VCaP (cell line): ENCODE results near the gene ERRFI1.

ENCODE experiments used
- H3K27ac ChIP-seq: fragments of 450-650 bp; 2 replicates; pipeline ENCODE4 v1.5.1; 2017
- TF ChIP-seq, protein P1 (sequence below): fragments of 450-650 bp; conservative IDR thresholded peaks from 2 replicates; pipeline ENCODE4 v1.5.1; 2017; ENCODE audit warnings: mild to moderate bottlenecking, moderate library complexity

Gene ERRFI1

DNA sequence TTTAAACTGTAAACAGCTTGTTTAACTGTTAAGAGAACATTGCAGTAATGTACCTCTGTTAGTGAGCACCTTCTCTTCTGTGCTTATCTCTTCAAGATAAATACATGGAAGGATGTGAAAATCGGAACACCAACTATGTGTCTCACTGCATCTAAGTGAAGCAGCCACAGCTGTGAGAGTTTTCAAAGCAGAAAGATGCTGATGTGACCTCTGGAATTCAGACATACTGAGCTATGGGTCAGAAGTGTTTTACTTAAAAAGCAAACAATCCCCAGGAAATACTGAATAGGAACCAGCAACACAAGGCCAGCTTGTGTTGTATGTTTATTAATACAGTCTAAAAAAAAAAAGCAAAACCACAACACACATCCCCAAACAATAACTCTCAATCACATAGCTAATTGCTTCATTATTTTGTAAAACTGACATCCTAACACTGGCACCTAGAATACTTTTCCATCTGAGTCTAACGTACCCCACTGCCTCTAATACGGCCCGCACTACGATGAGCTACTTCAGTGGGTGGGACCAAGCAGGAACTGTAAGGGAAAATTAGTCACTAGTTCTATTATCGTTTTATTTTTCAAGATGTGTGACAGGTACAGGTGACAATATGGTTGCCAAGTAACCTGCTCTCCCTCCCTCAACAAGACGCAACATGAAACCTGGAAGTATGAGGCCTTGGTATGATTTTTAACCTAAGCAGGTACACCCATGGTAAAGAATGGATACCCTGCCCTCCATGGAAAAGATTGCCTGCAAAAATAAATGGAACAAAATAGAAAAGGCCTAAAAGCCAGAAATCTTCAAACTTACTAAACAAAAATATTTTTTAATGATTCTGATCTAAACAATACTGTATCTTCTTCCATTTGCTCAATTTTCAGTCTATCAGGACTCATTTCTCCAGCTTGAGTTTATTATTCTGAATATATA, 13.9 kb downstream of the ERRFI1 start:
- TF ChIP-seq, protein P1, sequence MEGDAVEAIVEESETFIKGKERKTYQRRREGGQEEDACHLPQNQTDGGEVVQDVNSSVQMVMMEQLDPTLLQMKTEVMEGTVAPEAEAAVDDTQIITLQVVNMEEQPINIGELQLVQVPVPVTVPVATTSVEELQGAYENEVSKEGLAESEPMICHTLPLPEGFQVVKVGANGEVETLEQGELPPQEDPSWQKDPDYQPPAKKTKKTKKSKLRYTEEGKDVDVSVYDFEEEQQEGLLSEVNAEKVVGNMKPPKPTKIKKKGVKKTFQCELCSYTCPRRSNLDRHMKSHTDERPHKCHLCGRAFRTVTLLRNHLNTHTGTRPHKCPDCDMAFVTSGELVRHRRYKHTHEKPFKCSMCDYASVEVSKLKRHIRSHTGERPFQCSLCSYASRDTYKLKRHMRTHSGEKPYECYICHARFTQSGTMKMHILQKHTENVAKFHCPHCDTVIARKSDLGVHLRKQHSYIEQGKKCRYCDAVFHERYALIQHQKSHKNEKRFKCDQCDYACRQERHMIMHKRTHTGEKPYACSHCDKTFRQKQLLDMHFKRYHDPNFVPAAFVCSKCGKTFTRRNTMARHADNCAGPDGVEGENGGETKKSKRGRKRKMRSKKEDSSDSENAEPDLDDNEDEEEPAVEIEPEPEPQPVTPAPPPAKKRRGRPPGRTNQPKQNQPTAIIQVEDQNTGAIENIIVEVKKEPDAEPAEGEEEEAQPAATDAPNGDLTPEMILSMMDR = no peak
- H3K27ac ChIP-seq = no peak overlapping the region

DNA sequence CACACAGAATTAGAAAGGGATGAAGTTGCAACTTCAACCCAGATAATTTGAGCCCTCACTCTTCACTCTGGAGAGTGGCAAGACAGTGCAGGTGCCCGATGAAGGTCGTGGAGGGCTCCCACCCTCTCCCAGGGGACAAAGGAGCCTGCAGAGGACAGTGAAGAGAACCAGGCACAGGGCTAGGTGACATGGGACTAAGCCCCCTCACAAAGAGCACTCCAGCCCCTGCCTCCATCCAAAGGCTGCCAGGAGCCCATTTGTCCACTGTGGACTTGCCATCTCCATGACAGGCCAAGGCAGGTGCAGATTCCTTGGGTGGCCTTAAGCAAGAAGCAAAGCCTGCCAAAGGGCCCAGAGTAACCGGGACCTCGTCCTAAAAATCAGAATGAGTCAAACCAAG, 15.1 kb downstream of the ERRFI1 start:
- TF ChIP-seq, protein P1 = no peak
- no peak overlapping the region for H3K27ac ChIP-seq

DNA sequence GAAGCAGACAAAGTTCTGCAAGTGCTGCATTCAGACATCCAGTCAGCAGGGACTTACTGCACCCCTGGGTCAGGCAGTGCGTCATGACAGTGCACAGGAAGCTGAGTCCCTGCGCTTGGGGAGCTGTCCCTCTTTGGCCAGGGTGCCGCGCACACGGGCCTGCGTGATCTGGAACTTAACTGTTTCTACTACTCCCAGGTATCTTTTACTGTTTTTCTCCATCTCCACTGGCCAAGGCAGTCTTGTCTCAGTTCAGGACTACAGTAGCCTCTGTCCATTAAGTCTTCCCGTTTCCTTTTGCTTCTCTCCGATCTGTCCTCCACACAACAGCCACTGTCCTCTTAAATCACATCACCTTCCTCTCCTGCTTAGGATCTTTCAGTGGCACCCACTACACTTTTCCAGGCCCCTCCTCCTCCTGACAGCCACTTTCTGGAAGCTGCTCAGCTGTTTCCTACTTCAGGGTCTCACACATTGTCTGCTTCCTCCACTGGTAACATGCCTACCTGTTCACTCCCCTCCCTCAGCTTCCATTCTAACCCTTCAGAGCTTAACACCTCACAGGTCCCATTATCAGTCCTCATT, 15.9 kb downstream of the ERRFI1 start:
- TF ChIP-seq, protein P1 = no peak
- no peak overlapping the region for H3K27ac ChIP-seq

DNA sequence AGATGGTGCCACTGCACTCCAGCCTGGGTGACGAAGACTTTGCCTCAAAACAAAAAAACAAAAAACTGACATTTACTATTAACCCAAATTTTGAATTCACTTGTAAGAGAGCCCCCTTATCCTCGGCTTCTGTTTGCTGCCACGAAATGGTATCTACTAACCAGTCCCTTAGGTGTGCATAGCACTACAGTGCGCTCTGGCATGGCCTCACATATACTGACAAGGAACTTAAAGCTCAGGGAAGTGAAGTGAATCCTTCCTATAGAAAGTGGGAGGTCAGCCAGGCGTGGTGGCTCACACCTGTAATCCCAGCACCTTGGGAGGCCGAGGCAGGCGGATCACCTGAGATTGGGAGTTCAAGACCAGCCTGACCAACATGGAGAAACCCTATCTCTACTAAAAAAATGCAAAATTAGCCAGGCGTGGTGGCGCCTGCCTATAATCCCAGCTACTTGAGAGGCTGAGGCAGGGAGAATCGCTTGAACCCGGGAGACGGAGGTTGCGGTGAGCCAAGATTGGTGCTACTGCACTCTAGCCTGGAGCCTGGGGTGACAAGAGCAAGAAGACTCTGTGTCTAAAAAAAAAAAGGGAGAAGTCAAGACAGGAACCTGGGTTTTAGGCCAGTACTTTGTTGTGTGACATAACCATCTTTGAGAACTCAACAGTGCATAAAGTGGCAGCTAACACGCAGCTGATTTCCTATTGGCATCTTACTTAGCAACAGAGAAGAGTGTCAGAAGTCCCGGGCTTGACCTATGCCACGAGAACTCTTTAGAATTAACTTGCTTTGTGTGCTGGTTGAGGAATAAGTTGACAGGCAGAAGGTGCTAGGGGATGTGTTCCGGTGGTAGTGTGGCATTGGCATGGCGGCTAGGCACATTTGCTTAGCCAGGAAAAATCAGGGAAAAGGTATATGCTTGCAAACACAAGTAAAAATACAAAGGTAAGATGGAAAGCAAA, 16.8 kb downstream of the ERRFI1 start:
- TF ChIP-seq, protein P1 = no peak
- no peak overlapping the region for H3K27ac ChIP-seq

DNA sequence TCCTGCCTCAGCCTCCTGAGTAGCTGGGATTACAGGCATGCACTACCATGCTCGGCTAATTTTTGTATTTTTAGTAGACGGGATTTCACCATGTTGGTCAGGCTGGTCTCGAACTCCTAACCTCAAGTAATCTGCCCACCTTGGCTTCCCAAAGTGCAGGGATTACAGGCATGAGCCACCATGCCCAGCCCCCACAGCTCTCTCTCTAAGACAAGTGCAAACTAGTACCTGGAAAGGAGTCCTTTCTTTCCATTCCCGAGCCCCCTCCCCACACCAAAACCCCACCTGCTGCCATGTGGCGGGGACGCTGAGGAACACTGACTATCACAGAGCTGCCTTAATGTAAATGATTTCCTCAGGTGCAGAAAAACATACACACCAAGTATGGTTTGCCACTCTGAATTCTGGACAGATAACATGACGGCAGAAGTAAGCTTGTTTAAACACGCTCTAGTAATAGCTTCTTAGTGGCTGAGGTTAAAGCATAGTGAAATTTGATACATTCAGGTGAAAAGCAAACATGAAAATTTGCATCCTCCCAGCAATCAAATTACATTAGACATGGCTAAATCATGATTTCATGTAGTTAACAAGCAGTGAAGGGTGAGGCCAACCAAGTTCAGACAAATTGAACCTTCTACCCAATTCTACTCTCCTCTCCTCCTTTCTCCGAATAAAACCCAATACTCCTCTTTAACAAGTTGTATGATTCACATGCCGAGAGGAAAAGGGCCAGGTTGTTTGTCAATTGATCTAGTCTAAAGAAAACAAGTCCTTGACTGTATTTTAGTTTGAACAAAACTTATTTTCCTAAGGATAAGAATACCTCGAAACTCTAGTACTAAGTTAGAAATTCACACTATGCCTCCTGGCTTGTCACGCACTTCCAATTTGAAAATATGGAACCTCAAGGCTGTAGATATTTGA, 19.8 kb downstream of the ERRFI1 start:
- H3K27ac ChIP-seq = peak overlapping the region; percentile 70
- TF ChIP-seq, protein P1 = no peak

DNA sequence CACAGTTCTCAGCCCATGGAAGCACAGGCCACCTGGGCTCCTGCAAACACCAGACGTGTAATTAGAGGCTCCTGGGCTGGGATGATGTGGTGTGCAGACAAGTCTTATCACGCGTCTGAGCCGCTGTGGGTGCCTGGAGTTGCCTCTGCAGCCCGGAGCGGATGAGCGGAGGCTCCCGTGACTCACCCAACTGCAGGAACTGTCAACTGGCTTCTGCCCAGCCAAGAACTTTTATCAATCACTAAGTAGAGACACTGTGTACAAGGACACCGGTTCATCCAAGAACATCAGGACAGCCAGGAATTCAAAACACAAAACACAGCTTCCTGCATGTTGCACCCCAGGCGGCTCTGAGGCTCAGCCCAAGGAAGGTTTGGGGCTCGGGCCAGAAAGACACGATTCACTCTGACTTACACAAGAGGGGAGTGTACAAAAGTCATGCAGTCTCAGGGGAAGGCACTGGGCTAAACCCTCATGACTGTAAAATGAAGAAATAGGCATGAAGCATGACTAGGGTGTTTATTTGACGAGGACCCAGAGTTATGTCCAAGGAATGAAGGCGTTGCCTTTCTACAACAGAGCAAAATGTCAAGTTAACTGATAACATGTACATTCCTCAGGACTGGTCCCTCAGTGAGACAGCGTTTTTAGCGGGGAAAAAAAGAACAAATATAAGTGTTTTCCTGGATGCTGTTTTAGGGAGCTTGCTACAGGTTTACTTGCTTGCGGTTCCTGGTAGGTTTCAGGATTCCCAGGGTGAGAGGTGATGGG, 21.1 kb downstream of the ERRFI1 start:
- TF ChIP-seq, protein P1 = no peak
- peak overlapping the region; percentile 70 for H3K27ac ChIP-seq
